Mucosa of descending colon (tissue), 3 donors: ENCODE measurements around the gene RRAS2. TPM values are rescaled to one million over a fixed set of nuclear protein-coding genes. Genes with fewer than 3 reads are reported as not detected.

ENCODE experiments used
- ATAC-seq: fragments of 200-7000 bp; cut with Tn5 transposase; one replicate; pipeline ENCODE4 v1.9.1; 2020; ENCODE audit warnings: mild to moderate bottlenecking, moderate library complexity
- DNase-seq, 3 donors: peaks; one replicate each; pipeline ENCODE4 v3.0.0-alpha.2; 2020
- H3K36me3 ChIP-seq: fragments of 200-600 bp; one replicate; pipeline ENCODE4 v1.8.0; 2021; ENCODE audit warnings: low read depth, mild to moderate bottlenecking
- H3K4me1 ChIP-seq: fragments of 200-600 bp; one replicate; pipeline ENCODE4 v1.8.0; 2021; ENCODE audit warnings: low read depth, mild to moderate bottlenecking
- H3K4me3 ChIP-seq: fragments of 200-600 bp; one replicate; pipeline ENCODE4 v1.8.0; 2021; ENCODE audit warnings: mild to moderate bottlenecking
- H3K9me3 ChIP-seq: fragments of 200-600 bp; one replicate; pipeline ENCODE4 v1.8.0; 2021; ENCODE audit warnings: mild to moderate bottlenecking
- intact Hi-C, 2 donors: fragments of 100-400 bp; cut with DNase I in 1 of 2; cut with micrococcal nuclease in 1 of 2; formaldehyde crosslinking; loops; one replicate each; pipeline versions ENCODE4 v1.11.0 to v1.11.1; 2022; cut with DNase I, micrococcal nuclease
- total RNA-seq, 3 donors: library from RNA; stranded (reverse); fragmentation: NEBNext Ultra II Directional in 2 of 3; extraction: Animal tissue kit (Norgen Biotek cat#: 25700) in 2 of 3; gene quantifications; one replicate each; pipeline versions ENCODE4 v1.2.1 to v1.2.4, GENCODE V29; 2021 to 2023
- TF ChIP-seq, protein P1 (sequence below): fragments of 200-600 bp; IDR thresholded peaks from one replicate; pipeline ENCODE4 v1.8.0; 2022; ENCODE audit warnings: antibody characterized with exemption, mild to moderate bottlenecking
- donor health status: DM: no; HTN: no; CAD: no; lungs with moderate emphysema.
- donor health status: DM: no; HTN: no; CAD: no.
- donor health status: DM: no; HTN: yes; CAD: no.

The RRAS2 gene
- total RNA-seq, 3 donors from 2014 or later = 23.5 to 43.3 (median 27.6) TPM

GRCh38 chr11:14327116-14327515, 31.9 kb downstream of the RRAS2 start:
- Histone ChIP-seq H3K36me3 (no peaks in the 10 kb centered on the region), H3K4me3 (no peak overlapping the region), H3K4me1 (no peaks in the 10 kb centered on the region), H3K9me3 (no peaks in the 10 kb centered on the region)
- ATAC-seq (no peak), DNase-seq (no peak)
- intact Hi-C loops = no loop called here
- TF ChIP-seq, protein P1, sequence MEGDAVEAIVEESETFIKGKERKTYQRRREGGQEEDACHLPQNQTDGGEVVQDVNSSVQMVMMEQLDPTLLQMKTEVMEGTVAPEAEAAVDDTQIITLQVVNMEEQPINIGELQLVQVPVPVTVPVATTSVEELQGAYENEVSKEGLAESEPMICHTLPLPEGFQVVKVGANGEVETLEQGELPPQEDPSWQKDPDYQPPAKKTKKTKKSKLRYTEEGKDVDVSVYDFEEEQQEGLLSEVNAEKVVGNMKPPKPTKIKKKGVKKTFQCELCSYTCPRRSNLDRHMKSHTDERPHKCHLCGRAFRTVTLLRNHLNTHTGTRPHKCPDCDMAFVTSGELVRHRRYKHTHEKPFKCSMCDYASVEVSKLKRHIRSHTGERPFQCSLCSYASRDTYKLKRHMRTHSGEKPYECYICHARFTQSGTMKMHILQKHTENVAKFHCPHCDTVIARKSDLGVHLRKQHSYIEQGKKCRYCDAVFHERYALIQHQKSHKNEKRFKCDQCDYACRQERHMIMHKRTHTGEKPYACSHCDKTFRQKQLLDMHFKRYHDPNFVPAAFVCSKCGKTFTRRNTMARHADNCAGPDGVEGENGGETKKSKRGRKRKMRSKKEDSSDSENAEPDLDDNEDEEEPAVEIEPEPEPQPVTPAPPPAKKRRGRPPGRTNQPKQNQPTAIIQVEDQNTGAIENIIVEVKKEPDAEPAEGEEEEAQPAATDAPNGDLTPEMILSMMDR = no peak

DNA sequence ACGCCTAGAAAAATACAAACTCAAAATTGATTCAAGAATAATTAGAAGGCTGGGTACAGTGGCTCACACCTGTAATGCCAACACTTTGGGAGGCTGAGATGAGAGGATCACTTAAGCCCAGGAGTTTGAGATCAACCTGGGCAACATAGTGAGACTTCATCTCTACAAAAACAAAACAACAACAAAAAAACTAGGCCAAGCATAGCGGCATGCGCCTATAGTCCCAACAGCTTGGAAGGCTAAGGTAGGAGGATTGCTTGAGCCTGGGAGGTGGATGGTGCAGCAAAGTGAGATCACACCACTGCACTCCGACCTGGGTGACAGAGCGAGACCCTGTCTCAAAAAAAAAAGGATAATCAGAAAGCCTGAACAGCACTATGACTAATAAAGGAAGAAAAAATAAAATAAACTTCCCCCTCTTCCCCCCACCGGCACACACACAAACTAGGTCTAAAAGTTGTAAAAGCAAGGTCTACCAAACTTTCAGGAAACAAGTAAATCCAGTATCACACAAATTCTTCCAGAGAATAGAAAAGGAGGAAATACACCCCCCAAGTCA, 35.8 kb downstream of the RRAS2 start:
- Histone ChIP-seq H3K9me3 (no peaks in the 10 kb centered on the region), H3K36me3 (no peaks in the 10 kb centered on the region), H3K4me3 (no peak overlapping the region), H3K4me1 (no peaks in the 10 kb centered on the region)
- TF ChIP-seq, protein P1 = no peak
- no peak for DNase-seq
- ATAC-seq = no peak
- intact Hi-C loops = no loop called here

GRCh38 chr11:14322510-14322909, 36.5 kb downstream of the RRAS2 start:
- Histone ChIP-seq H3K36me3 (no peaks in the 10 kb centered on the region), H3K9me3 (no peaks in the 10 kb centered on the region), H3K4me1 (no peaks in the 10 kb centered on the region), H3K4me3 (no peak overlapping the region)
- no peak for ATAC-seq
- DNase-seq = no peak
- intact Hi-C loops = no loop called here
- TF ChIP-seq, protein P1 = no peak

DNA sequence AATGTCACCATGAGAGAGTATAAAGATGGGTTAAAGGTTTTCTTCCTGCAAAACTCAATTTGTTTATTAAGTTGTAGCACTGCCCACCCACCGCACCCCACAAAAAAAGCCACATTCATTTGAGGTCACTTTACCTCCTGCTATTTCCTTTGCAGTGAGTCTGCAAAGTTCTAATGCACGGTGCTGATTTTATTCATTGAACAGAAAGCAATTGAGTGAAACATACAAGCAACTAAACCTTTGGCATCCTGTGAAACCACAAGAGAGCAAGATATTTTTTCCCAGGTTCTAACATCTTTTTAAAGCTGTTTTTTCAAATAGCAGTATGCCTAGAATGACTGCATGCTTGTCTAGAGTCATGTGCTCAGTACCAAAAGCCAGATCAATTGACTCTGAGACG, 39.0 kb downstream of the RRAS2 start:
- TF ChIP-seq, protein P1 = no peak
- ATAC-seq (peak; percentile 60), DNase-seq (peak in 1 of 3 donors; percentile 47)
- H3K4me3 ChIP-seq = no peak overlapping the region
- H3K36me3 ChIP-seq = no peaks in the 10 kb centered on the region
- intact Hi-C loops = no loop called here
- H3K9me3 ChIP-seq = no peaks in the 10 kb centered on the region
- H3K4me1 ChIP-seq = no peaks in the 10 kb centered on the region

DNA sequence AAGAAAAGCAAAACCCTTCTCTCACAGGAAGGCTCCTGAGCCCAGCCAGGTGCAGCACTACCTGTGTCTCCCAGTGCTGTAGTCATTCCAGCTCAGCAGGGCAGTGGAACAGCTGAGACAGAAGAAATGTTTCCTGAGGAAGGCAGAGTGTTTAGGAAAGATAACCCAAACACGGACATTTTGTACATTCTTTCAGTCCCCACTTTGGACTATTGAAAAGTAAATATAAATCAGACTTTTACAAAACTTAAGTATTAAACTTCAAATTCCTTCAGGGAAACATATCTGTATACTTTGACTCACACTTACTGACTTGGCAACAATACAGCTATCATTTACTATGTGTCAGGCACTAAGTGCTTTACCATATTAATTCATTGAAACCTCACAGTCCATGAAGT, 40.4 kb downstream of the RRAS2 start:
- H3K36me3 ChIP-seq = no peaks in the 10 kb centered on the region
- H3K4me3 ChIP-seq = no peak overlapping the region
- ATAC-seq (peak; percentile 38), DNase-seq (no peak)
- intact Hi-C loops = no loop called here
- TF ChIP-seq, protein P1 = no peak
- peaks cover 4% of the 10 kb centered on the region for H3K4me1 ChIP-seq
- H3K9me3 ChIP-seq = no peaks in the 10 kb centered on the region
